GM18505 (cell line): ENCODE measurements around the gene NEK7.
A peak's percentile ranks its signal among the peaks of the same experiment; 100 is the strongest.

Source experiments
- ATAC-seq: cut with Tn5 transposase; IDR thresholded peaks from one replicate; pipeline ENCODE4 v1.9.1; 2021; ENCODE audit not compliant: unreplicated experiment
- POLR2A ChIP-seq: IDR thresholded peaks from 4 replicates; pipeline ENCODE4 v1.6.1; 2011; ENCODE audit warnings: borderline replicate concordance; ENCODE audit not compliant: insufficient read depth, insufficient read length; ENCODE audit errors: extremely low read depth

The NEK7 gene

DNA sequence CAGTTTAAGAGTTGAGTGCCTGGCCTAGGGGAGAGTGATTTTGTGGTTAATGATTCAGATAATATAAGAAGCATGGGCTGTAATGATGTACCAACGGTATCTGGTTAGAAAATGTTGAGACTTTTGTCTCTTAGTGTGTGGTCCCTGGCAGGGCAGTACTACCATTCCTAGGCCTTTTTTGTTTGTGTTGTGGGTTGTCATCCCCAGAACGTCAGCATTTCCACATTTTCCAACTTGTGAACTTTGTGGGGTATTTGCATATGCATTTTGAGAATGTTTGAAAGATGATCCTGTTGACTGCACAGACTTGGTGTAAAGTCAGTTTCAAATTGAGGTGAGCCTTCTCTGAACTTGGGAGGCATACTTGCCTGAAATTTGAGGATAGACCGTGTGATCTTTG is 11.4 kb downstream of the NEK7 start:
- ATAC-seq = no peak
- TF ChIP-seq POLR2A = no peak

DNA sequence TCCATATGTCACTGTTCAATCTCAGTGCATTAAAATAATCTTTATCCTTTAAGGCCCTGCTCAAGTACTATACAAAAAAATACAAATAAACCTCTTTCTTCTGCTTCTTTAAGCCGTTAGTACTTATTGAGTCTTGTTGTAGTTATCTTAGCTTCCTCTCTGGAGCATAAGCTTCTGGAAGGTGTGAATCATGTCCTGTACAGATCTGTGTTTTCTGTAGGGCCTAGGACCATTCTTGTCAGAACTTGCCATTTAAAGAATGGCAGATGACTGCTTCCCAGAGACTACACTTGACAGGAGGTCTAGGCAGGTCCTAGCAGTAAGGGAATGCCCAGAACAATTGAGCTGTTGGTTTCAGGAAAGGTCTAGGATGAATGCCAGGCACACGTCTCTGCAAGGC is 12.9 kb downstream of the NEK7 start:
- no peak for ATAC-seq
- TF ChIP-seq POLR2A = no peak

DNA sequence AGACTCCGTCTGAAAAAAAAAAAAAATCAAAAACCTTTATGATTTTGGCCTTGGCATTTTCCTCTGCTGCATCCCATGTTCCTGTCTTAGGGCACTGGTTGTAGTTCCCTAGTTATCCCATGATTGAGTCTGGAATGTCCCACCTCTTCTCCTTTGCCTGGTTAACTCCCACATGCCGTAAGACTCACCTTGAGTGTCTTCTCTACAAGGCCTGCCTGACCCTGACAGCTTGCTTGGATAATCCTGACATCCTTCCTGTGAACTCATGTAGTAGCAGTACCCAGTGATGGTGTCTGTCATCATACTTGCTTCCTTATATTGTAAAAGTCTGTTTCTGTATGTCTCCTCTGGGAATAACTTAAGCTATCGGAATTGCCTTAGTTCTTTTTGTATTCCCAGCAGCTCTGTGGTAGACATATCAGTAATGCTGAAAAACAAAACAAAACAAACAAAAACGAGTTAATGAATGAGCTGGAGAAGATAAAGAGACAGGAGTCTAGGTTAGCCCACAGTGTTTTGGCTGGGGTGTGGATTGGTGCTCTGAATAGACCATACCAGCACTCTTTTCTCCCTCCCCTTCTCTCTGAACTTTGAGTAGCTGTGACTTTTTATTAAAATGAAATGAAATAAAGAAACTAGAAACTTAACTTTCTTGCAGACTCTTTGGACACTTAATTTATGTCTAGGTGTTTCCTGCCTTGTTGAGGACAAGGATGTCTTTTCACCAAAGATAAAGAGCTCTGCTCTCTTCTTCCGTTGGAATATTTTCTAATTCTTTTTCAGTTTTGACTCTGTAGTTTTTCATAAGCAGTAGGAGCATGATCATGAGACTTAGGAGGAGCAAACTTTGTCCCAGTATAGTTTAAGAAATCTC is 15.1 kb downstream of the NEK7 start:
- no peak for ATAC-seq
- no peak for TF ChIP-seq POLR2A

DNA sequence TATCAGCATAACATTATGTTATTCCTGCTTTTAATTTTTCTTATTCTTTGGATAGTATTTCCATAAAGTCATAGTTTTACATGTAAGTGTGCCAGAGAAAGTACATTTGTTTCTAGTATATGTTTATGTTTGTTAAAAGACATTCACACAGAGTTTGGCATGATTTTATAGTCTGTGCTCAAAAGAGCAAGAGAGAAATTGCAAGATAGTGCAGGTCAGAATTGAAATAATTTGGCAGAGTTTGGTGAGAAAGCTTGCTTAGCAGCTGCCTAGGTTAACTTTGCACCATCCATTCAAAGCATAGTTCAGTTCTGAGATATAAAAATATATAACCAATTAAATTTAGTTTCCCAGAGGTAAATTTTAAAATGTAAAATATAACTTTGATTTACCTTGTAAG is 17.0 kb downstream of the NEK7 start:
- no peak for TF ChIP-seq POLR2A
- no peak for ATAC-seq

DNA sequence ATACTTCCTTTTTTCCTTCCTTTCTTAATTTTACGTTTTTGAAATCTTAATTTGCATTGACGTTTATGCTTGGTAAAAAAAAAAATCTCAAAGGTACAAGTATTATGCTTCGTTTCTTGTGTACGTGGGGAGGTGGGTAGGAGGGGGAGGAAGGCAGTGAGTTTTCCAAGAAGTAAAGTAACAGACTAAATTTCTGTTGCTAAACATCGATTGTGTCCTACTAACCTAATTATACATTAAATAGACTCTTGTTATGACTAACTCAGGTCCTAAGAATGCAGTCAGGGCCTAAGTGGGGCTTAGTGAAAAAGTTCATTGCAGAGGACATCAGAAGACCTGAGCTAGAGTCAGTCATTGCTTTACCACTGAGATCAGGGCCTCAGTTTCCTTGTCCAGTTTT is 17.5 kb downstream of the NEK7 start:
- no peak for TF ChIP-seq POLR2A
- ATAC-seq = peak; percentile 64

DNA sequence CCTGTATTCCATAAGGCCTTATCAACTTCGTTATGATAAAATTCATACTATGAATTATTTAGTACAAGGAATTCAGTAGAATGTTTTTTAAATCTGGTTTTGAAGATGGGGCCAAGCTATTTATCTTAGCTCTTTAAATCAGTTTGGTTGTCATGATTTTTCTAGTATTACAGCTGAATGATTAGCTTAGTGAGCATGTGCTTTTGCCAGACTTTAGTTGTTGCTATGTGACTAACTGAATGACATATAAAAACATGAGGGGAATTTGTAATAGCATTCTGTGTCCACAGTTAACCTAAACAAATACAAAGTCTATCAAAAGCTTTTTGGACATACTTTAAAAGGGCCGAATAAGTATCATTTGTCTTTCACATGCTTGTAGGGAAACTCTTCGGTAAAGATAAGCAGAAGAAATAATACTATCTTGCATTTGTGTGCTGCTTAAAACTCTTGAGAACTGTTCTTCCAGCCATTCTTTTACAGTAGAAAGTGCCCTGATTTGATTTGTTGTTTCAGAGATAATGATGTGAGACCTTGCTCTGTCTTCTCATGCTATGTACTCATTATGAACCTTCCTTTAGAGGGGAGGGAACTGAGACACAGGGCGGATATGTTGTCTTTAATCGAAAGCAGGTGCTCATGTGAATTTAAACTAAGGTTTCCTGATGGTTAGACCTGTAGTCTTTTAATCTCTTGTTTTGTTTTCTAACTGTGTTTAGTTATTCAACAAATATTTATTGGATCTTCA is 18.8 kb downstream of the NEK7 start:
- TF ChIP-seq POLR2A = no peak
- peak; percentile 63 for ATAC-seq

DNA sequence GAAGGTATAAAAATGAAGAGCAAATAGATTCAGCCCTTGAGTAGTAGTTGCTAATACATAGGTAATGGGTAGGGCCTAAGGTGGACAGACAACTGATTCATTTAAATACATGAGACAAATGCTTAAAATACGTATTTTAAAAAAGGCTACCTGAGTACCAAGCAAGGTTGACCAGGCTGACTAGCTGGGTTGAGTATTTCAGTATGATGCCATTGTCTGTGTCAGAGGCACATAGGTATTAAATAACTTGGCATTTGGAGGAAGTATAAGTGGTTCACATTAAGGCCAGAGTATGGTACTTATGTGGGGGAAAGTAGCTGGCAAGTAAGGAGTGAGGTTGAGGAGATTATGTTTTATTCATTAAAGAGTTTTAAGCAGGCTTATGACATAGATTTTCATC is 19.4 kb downstream of the NEK7 start:
- ATAC-seq = peak; percentile 23
- no peak for TF ChIP-seq POLR2A

DNA sequence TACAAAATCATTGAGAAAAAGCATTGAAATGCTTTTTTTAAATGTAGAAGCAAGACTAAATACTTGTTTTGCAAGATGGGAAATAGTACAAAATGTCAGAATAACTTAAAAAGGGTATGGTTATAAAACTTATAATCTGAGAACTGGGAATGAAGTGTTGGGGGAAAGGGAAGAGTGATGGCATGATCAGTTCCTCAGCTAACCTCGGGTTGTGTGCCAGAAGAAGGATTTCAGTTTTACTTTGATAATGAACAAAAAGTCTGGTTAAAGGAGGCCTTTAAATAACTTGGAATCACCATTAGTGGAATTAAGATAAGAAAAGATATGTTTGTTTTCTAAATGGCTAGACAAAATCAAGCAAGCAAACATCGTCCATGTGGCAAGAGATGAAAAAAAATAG is 20.7 kb downstream of the NEK7 start:
- no peak for TF ChIP-seq POLR2A
- ATAC-seq = no peak

DNA sequence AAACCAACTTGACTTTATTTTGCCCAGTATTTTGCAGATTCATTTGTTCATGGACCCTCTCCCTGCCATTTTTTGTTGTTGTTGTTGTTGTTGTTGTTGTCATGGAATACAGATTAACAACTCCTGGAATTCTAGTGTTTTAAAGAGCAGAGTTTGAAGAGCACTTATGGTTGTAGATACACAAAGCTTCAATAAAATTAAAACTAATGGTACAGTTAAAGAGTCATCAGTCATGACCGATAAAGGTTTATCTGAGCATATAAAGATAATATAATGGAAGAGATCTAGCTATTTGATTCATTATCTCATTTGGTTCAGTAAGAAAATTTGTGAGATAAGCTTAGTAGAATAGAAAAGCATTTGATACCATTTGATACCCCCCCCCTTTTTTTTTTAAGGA is 21.8 kb downstream of the NEK7 start:
- no peak for ATAC-seq
- no peak for TF ChIP-seq POLR2A

DNA sequence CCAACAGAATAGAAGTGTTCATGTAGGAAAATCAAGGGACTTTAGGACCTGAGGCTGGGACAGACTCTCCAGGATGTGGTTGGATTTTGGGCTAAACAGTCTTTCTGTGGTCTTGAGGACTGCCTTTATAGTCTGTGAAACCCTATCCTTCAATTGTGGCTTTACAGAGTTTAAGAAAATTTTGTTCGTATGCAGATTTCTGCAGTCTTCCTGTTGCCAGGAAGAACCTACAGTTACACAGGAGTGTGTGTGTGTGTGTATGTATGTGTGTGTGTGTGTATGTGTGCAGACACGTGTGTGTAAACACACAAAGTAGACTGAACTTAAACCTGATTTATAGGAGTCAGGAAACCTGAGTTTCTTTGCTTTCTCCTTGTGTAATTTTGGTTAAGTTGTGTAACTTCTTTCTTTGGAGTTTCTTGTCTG is 22.8 kb downstream of the NEK7 start:
- ATAC-seq = no peak

DNA sequence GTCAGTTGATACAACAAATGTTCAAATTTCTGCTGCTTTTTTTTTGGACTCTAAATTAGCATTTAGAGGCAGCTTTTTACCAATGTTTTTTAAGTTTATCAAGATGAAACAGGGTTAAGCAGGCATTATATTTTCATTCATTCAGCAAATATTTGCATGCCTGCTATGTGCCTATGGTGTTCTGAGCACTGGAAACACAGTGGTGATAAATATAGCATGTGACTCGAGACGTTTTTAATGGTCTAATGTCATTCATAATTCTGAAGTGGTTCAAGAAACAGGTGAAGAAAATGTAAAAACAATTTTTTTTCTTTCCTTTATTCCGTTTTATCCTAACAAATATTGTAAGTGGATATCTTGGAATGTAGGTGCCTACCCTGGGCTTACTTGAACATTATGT is 26.8 kb downstream of the NEK7 start:
- no peak for TF ChIP-seq POLR2A
- no peak for ATAC-seq

More for the DNA sequence above, 22.8 kb downstream of the NEK7 start:
- TF ChIP-seq POLR2A = no peak

DNA sequence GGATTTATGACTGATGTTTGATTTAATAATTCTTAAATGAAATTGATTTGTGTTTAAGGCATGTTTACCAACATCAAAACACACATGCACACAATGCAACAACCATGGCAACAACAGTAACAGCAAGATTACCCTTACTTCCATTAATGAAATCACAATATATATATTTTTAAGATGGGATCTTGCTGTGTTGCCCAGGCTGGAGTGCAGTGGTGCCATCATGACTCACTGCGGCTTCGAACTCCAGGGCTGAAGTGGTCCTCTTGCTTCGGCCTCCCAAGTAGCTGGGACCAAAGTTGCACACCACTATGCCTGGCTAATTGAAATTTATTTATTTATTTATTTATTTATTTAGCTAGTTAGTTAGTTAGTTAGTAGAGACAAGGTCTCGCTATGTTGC is 27.7 kb downstream of the NEK7 start:
- ATAC-seq = no peak

DNA sequence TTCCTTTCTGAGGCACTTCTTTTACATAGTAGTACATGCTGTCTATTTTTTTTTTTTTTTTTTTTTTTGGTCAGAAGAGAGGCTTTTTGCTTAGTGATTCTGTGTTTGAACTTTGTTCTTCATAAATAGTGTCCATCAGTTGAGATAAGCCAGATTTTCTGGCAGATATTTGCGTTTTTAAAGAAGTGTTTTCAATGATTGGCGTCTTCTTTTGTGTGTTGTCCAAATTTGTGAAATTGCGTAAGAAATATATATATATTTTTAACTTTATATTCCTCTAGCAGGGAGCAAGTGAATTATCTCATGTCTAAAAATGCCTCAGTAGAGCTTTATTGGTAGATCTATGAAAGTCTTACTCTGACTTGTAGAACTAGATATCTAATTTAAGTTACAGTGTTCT is 28.3 kb downstream of the NEK7 start:
- ATAC-seq = peak; percentile 8
- no peak for TF ChIP-seq POLR2A

More for the DNA sequence above, 27.7 kb downstream of the NEK7 start:
- no peak for TF ChIP-seq POLR2A

DNA sequence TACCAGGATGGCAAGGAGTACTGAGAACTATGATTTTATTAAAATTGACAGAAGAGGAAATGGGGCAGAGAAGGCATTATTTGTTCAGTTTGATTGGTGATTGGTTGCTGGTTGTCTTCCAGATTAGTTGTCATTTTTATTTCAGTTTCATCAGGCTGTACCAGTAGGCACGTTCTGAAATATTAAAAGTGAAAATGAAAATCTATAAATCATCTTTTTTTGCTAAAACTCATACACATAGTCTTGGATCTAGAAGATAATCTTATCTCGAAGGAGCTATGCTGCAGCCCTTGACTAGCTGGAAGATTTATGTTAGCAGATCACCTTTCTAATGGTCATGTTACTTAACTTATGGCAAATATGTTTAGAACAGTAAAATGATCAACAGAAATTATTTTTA is 29.0 kb downstream of the NEK7 start:
- peak; percentile 70 for ATAC-seq
- TF ChIP-seq POLR2A = no peak
